Activated naive CD8-positive, alpha-beta T cell treated with anti-CD3 and anti-CD28 coated beads, Interleukin-2, amount 50 U/mL, for 16 hours (primary cell): Measurements from ENCODE around the gene SQOR.
A peak's percentile ranks its signal among the peaks of the same experiment; 100 is the strongest.

Source experiments
- DNase-seq: peaks from one replicate; pipeline ENCODE4 v3.0.0-alpha.2; 2020; ENCODE audit warnings: low read depth, low spot score

The SQOR gene

DNA sequence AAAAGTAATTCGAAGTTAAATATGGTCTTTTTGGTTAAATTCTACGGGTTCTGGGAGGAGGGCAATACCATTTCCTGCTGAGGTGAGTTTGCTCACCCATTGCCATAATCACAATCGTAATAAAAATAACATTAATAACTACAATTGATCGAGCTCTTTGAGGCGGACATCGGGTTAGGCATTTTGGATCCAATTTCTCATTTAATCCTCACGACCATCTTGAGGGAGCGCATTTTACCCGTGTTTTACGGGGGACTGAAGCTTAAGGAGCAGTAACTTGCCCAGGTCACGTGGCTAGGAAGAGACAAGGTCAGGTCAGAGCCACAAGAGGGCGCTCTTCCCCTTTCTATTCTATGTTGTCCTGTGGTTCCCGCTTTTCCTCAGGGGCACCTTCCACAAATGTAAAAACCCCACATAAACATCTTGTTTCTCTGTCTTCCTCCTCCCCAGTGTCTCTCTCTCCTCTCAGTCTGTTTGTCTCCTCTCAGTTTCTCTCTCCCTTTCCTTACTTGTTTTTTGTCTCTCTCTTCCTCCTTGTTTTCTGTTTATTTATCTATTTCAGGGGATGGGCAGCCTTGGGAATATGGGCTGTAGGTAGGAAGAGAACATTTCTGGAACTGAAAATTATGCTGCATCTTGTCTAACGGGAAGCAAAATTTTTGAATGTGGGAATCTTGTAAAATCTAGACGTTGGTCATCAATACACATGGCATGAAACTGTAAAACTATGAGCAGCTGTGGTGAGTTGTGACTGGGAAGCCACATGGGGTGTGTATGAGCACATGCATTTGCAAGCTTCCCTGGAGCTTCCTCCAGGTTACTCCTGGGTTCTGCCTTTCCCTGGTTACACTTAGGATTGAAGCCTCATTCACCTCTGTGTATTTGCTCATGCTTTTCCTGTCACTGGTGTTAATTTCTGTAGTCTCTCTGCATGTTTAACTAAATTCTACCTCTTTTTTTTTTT lies 71.0 kb downstream of the SQOR start:
- peak; percentile 42 for DNase-seq

DNA sequence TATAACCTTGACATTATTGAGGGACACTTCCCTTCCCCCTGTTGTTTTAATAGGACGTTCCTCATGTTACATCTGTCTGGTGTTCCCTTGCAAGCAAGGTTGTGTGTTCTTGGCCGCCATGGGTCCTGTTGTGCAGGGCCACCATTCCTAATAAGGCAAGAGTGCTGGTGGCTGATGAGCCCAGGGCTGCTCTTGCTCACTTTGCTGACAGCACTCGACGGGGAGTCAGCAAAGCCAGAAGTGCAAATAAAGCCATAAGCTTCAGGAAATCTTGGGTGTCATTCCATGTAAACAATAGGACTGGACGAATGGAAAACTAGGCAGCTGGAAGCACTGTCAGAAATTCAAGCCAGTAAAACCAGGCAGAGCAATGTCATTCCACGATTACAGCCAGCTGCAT lies 75.8 kb downstream of the SQOR start:
- no peak for DNase-seq

DNA sequence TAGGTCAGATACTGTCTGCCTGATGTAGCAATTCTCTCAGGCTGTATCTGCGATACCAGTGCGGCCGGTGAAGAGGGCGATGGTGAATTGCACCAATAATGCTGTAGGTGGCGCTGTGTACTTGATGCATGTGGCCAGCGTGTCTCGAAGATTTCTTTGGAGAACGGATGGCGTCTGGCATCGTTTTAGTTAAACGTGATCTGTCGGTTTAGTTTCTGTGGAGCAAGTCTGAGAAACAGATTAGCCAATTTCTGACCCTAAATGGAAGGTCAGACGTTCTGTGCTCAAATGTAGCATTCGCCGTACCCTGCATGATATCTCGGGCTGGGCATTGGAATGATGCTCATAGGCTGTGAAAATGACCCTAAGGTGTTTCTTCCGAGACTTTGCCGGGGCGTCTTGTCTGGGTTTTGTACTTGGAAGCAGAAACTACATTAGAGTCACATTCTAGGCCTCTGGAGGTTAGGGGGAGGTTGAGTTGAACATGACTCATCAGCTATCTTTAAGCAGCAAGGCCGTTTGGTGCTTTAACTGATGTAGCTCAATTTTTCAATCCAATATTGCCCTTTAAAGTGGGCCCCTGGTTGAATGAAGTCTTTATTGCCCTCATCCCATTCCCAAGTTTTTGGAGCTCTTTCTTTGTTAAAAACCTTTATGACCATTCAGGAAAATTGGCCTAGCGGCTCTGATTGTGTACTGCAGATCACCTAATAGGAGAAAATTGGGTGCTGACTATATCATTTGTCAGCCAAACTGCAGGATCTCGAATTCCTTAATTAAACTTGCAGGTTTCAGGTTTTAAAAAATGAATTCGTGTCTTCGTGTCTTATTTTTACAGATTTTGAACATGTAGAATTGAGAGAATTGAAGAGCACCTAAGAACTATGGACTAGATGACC lies 80.0 kb downstream of the SQOR start:
- DNase-seq: no peak

DNA sequence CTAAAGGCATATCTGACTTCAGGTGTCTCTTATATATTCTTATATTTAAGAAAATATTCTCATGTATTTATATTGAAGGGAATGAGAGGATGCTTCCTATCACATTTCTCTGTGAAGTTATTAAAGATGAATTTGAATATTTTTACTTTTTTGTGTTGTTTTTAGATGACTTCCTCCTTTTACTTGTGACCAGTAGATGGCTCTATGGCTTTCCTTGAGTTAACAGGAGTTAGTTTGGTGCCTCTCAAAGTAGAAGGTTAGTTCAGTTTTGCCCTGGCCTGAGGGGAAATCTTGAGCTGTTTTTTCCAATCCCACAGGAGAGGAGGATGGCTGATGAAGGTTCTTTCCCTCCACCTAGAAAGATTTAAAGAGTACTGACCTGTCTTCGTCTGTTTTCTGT lies 80.7 kb downstream of the SQOR start:
- no peak for DNase-seq

DNA sequence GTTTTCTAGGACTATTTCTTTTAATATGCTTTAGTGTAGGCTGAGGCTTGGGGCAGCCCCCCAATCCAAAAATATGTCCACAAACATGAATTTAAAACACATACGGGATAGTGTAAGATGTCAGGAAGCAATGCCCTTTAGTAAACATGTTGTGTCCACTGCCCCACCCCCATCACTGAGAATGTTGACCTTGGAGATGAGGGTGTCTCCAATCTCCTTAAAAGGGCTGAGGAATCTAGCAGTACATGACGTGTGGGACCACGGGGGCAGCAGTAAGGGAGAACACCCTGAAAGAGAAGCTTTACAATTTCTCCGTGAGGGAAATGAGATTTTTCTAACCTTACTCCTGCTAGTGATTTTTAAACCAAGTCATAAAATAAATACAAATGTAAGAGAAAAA lies 84.7 kb downstream of the SQOR start:
- DNase-seq: no peak

GRCh38 chr15:45720183-45720582 lies 85.4 kb downstream of the SQOR start:
- no peak for DNase-seq

DNA sequence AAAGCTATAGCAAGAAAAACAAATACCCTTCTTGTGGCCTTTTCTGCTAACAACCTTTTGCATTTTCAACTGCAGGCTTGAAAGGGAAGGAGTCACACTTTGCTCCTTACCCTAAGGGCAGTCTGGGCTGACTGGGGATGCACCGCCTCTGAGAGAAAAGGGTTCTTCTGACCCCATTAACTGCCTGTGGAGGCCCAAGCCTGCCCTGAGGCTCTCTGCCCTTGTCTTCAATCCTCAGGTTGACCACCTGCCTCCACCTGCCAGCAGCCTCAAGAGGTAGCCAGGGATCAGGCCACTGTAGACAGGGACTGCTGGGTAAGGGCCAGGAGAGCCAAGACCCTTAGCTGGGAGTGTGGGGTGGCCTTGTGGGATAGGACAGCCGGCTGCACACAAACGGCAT lies 93.8 kb downstream of the SQOR start:
- no peak for DNase-seq

GRCh38 chr15:45729141-45729540 lies 94.3 kb downstream of the SQOR start:
- DNase-seq: no peak

DNA sequence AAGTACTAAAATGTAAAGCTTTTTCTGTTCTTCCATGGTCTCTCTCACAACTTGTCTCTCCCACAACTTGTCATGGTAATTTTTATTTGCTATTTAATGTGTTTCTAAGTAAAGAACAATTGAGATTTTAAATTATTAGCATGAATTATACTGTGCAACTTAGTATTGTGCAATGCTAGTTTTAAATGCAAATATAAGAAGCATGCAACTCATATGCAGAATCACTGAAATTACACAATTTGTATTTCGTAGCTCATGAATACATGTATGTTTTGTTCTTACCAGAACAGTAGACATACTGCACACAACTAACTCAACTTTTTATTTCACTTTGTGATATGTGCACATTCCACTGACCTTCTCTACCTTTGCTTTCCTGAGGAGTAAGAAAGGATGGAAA lies 96.5 kb downstream of the SQOR start:
- DNase-seq: no peak

DNA sequence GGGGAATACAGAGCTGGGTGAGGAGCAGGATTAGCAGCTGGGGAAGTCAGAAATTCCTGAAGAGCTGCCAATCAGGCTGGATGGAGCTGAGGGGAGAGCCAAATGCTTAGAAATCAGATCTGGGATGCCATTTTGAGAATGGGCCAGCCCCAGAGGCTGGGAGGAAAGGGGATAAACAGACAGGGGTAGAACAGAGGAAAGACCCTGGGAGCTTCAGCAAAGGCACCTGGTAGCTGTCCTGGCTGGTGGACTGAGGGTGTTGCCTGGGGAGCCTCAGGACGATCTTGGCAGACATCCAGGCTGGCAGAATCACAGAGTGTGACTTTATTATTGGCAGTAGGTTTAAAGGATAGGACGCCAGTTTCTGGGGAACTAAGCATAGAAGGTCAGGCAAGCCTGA lies 97.8 kb downstream of the SQOR start:
- DNase-seq: no peak

DNA sequence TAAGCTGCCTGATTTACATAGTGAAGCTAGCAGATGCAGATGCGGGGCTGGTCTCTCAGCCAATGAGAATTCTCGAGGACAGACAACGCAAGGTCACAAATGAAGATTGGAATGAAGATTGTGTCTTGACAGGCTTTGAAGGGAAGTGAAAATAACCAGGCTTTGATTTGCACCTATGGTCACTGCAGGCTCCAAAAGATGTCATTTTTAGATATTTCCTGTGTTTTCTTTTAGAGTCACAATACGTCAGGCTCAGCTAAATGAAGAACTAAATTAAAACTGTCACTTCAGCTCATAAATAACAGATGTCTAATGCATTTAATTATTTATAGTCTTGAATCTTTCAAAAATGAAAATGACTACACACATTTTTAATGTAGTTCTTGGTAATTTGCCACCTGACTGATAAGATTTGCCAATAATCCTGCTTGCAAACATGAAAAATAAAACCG lies 99.5 kb downstream of the SQOR start:
- no peak for DNase-seq
